ENCODE data around the gene ZNF385A. TPM values are rescaled to one million over a fixed set of nuclear protein-coding genes. Genes with fewer than 3 reads are reported as not detected.

Gene ZNF385A
- total RNA-seq, 1 experiment from 2014 or later, result 17.5 TPM

DNA sequence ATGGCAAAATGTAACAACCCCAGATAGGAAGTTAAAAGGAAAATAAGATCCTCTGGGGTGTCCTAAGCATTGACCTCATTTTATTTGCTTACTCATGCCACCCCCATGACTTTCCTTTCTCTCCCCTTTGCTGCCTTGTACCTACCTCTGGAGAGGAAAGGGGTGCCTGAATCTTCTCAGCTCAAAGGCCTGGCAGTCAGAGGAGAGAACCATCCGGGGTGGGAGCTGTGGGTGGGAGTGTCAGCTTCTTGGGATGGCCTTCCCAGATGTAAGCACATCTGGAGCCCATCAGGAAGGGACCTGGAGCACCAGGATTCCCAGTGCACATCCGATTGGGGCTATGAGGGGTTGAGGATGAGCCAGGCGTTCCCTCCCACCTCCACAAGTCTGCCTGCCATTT lies 39.7 kb upstream of the ZNF385A start:
- CTCF ChIA-PET, result interaction anchor here (1.0 kb wide), 1 partner anchor 24 kb away, joined by 3 read pairs; no protein-coding TSS in a partner anchor
- intact Hi-C loops (cut with micrococcal nuclease; ENCODE audit: unreplicated experiment), result no loop called here
- H3K9me3 ChIP-seq (ENCODE audit: low read depth, low read length, poor library complexity, severe bottlenecking), result no peaks in the 10 kb centered on the region
- BruUV-seq (replicated peaks), result no TSS peak
- no peaks in the 10 kb centered on the region for H3K27me3 ChIP-seq (replicated peaks; ENCODE audit: insufficient read depth, low read depth, low read length, poor library complexity)
- H3K4me1 ChIP-seq (ENCODE audit: insufficient read depth, low read length, poor library complexity, severe bottlenecking), result peaks cover 30% of the 10 kb centered on the region
- no peaks in the 10 kb centered on the region for H3K36me3 ChIP-seq (ENCODE audit: insufficient read depth, low read length, poor library complexity, severe bottlenecking)
- no peak overlapping the region for H3K4me3 ChIP-seq (ENCODE audit: low read depth, low read length, poor library complexity, severe bottlenecking)
- DNase-seq (ENCODE audit: low spot score), result no peak
- no peak for TF ChIP-seq EZH2 (IDR thresholded peaks at IDR 0.05; ENCODE audit: borderline replicate concordance, low read depth, low read length, poor library complexity, severe bottlenecking)
- TF ChIP-seq, protein P1, sequence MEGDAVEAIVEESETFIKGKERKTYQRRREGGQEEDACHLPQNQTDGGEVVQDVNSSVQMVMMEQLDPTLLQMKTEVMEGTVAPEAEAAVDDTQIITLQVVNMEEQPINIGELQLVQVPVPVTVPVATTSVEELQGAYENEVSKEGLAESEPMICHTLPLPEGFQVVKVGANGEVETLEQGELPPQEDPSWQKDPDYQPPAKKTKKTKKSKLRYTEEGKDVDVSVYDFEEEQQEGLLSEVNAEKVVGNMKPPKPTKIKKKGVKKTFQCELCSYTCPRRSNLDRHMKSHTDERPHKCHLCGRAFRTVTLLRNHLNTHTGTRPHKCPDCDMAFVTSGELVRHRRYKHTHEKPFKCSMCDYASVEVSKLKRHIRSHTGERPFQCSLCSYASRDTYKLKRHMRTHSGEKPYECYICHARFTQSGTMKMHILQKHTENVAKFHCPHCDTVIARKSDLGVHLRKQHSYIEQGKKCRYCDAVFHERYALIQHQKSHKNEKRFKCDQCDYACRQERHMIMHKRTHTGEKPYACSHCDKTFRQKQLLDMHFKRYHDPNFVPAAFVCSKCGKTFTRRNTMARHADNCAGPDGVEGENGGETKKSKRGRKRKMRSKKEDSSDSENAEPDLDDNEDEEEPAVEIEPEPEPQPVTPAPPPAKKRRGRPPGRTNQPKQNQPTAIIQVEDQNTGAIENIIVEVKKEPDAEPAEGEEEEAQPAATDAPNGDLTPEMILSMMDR (conservative IDR thresholded peaks at IDR 0.05; ENCODE audit: low read depth, low read length), result no peak
- POLR2A ChIA-PET (ENCODE audit: low non-redundant PET), result no interaction called here
- no peak overlapping the region for H3K27ac ChIP-seq (ENCODE audit: low read depth, low read length, poor library complexity, severe bottlenecking)

DNA sequence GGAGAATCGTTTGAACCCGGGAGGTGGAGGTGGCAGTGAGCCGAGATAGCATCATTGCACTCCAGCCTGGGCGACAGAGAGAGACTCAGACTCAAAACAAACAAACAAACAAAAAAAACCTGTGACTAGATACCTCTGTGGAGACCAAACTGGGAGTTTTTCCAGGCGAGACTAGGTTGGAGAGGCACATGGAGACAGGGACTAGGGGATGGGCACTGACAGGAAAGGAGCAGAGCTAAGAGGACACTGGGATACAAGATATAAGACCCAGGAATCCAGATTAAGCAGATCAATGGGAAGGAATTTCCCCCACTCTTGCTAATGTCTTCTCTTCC lies 39.2 kb upstream of the ZNF385A start:
- H3K27me3 ChIP-seq (replicated peaks; ENCODE audit: insufficient read depth, low read depth, low read length, poor library complexity), result no peaks in the 10 kb centered on the region
- no TSS peak for BruUV-seq (replicated peaks)
- no peaks in the 10 kb centered on the region for H3K9me3 ChIP-seq (ENCODE audit: low read depth, low read length, poor library complexity, severe bottlenecking)
- POLR2A ChIA-PET (ENCODE audit: low non-redundant PET), result no interaction called here
- intact Hi-C loops (cut with micrococcal nuclease; ENCODE audit: unreplicated experiment), result no loop called here
- peaks cover 27% of the 10 kb centered on the region for H3K4me1 ChIP-seq (ENCODE audit: insufficient read depth, low read length, poor library complexity, severe bottlenecking)
- CTCF ChIA-PET, result interaction anchor here (1.0 kb wide), 1 partner anchor 24 kb away, joined by 3 read pairs; no protein-coding TSS in a partner anchor
- TF ChIP-seq, protein P1 (conservative IDR thresholded peaks at IDR 0.05; ENCODE audit: low read depth, low read length), result no peak
- no peak for TF ChIP-seq EZH2 (IDR thresholded peaks at IDR 0.05; ENCODE audit: borderline replicate concordance, low read depth, low read length, poor library complexity, severe bottlenecking)
- no peaks in the 10 kb centered on the region for H3K36me3 ChIP-seq (ENCODE audit: insufficient read depth, low read length, poor library complexity, severe bottlenecking)
- DNase-seq (ENCODE audit: low spot score), result no peak
- no peak overlapping the region for H3K4me3 ChIP-seq (ENCODE audit: low read depth, low read length, poor library complexity, severe bottlenecking)
- H3K27ac ChIP-seq (ENCODE audit: low read depth, low read length, poor library complexity, severe bottlenecking), result no peak overlapping the region

DNA sequence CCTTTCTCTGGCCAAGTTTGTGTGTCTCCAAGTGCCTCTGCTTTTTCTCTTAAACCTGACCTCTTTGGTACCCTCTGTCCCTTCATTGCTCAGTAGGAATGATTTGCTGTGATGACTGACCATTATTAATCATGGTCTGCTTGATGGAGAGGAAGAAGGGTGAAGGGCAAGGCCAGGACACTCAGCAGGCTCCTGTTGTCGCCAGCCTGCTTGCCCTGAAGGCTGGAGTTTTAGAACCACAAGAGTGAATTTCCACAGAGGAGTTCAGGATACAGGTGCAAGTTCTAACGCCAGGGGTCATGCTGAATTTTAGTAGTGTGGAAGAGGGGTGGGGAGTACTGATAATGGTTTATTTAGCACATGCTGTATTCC lies 37.3 kb upstream of the ZNF385A start:
- TF ChIP-seq EZH2 (IDR thresholded peaks at IDR 0.05; ENCODE audit: borderline replicate concordance, low read depth, low read length, poor library complexity, severe bottlenecking), result no peak
- TF ChIP-seq, protein P1 (conservative IDR thresholded peaks at IDR 0.05; ENCODE audit: low read depth, low read length), result no peak
- Histone ChIP-seq H3K9me3 (ENCODE audit: low read depth, low read length, poor library complexity, severe bottlenecking) (no peaks in the 10 kb centered on the region), H3K27me3 (replicated peaks; ENCODE audit: insufficient read depth, low read depth, low read length, poor library complexity) (no peaks in the 10 kb centered on the region), H3K4me3 (ENCODE audit: low read depth, low read length, poor library complexity, severe bottlenecking) (no peak overlapping the region), H3K36me3 (ENCODE audit: insufficient read depth, low read length, poor library complexity, severe bottlenecking) (no peaks in the 10 kb centered on the region), H3K4me1 (ENCODE audit: insufficient read depth, low read length, poor library complexity, severe bottlenecking) (peaks cover 32% of the 10 kb centered on the region), H3K27ac (ENCODE audit: low read depth, low read length, poor library complexity, severe bottlenecking) (no peak overlapping the region)
- BruUV-seq (replicated peaks), result no TSS peak
- intact Hi-C loops (cut with micrococcal nuclease; ENCODE audit: unreplicated experiment), result no loop called here
- ChIA-PET CTCF (interaction anchor here (1.7 kb wide), 1 partner anchor 22 kb away, joined by 5 read pairs; no protein-coding TSS in a partner anchor), POLR2A (ENCODE audit: low non-redundant PET) (no interaction called here)
- DNase-seq (ENCODE audit: low spot score), result no peak

All from A673 (cell line).